Measurements from ENCODE around the gene MEX3B.

MEX3B gene

GRCh38 chr15:82045892-82046665, at the start of gene MEX3B:
TSS of gene MEX3B (minus strand) at chr15:82046018. CDS start at chr15:82045705, 313 bp downstream.
- DNase-seq = peak; percentile 95

- DNase-seq = no peak
Measured at GRCh38 chr15:82093774-82094211, 48.0 kb upstream of the MEX3B start.

GRCh38 chr15:82093325-82093724, 47.5 kb upstream of the MEX3B start:
- no peak for DNase-seq

- no peak for DNase-seq
Measured at GRCh38 chr15:82091636-82092140, 45.9 kb upstream of the MEX3B start.

- no peak for DNase-seq
Measured at GRCh38 chr15:82086243-82086995, 40.6 kb upstream of the MEX3B start.

- no peak for DNase-seq
Measured at GRCh38 chr15:82081914-82082762, 36.3 kb upstream of the MEX3B start.

- DNase-seq = no peak
Measured at GRCh38 chr15:82080774-82081173, 35.0 kb upstream of the MEX3B start.

GRCh38 chr15:82079736-82080135, 33.9 kb upstream of the MEX3B start:
- no peak for DNase-seq

- DNase-seq = no peak
Measured at GRCh38 chr15:82074610-82075009, 28.8 kb upstream of the MEX3B start.

GRCh38 chr15:82072926-82073537, 27.2 kb upstream of the MEX3B start:
- DNase-seq = no peak

- DNase-seq = no peak
Measured at GRCh38 chr15:82066455-82066854, 20.6 kb upstream of the MEX3B start.

GRCh38 chr15:82064824-82065223, 19.0 kb upstream of the MEX3B start:
- no peak for DNase-seq

GRCh38 chr15:82062479-82063454, 16.9 kb upstream of the MEX3B start:
- peak; percentile 56 for DNase-seq

GRCh38 chr15:82060817-82061216, 15.0 kb upstream of the MEX3B start:
- DNase-seq = no peak

GRCh38 chr15:82058517-82059204, 12.8 kb upstream of the MEX3B start:
- DNase-seq = no peak

- DNase-seq = no peak
Measured at GRCh38 chr15:82058026-82058425, 12.2 kb upstream of the MEX3B start.

GRCh38 chr15:82056958-82057823, 11.4 kb upstream of the MEX3B start:
- DNase-seq = no peak

GRCh38 chr15:82052751-82053150, 6.9 kb upstream of the MEX3B start:
- no peak for DNase-seq

- DNase-seq = no peak
Measured at GRCh38 chr15:82051664-82052063, 5.8 kb upstream of the MEX3B start.

GRCh38 chr15:82048811-82049210, 3.0 kb upstream of the MEX3B start:
- DNase-seq = no peak
